SK-N-SH treated with all-trans-retinoic acid at 6 μM for 48 hours (cell line): ENCODE measurements around the gene SUGP1.
"Not testable (repeated sequence)": the region's sequence is repeated elsewhere in the genome, so short reads cannot be mapped to it uniquely, and the experiment has no call there.

Experiments used
- ATAC-seq: fragments of 200-7000 bp; cut with Tn5 transposase; 3 replicates; pipeline ENCODE4 v1.9.1; 2020; ENCODE audit warnings: mild to moderate bottlenecking, moderate library complexity
- ARNTL ChIP-seq: fragments of 450-650 bp; formaldehyde crosslinking; IDR thresholded peaks from 2 replicates; pipeline ENCODE4 v1.5.0; 2020; ENCODE audit warnings: low read depth, mild to moderate bottlenecking, moderate library complexity, borderline replicate concordance
- BACH2 ChIP-seq: fragments of 250-450 bp; sonication (Bioruptor Pico); IDR thresholded peaks from 2 replicates; pipeline ENCODE4 v1.9.0; 2021; ENCODE audit warnings: mild to moderate bottlenecking, borderline replicate concordance
- GLIS3 ChIP-seq: fragments of 250-450 bp; sonication (Bioruptor Pico); IDR thresholded peaks from 2 replicates; pipeline ENCODE4 v1.5.0; 2020; ENCODE audit warnings: mild to moderate bottlenecking, moderate library complexity
- ISL1 ChIP-seq: fragments of 250-450 bp; sonication (Bioruptor Pico); IDR thresholded peaks from 2 replicates; pipeline ENCODE4 v2.1.2; 2022; ENCODE audit warnings: mild to moderate bottlenecking, moderate library complexity
- OSR1 ChIP-seq: fragments of 250-450 bp; sonication (Bioruptor Pico); IDR thresholded peaks from 2 replicates; pipeline ENCODE4 v1.8.0; 2022; ENCODE audit warnings: moderate library complexity, mild to moderate bottlenecking, inconsistent platforms
- RARB ChIP-seq: fragments of 250-450 bp; sonication (Bioruptor Pico); IDR thresholded peaks from 2 replicates; pipeline ENCODE4 v1.8.0; 2021; ENCODE audit warnings: mild to moderate bottlenecking, moderate library complexity
- SNAI2 ChIP-seq: fragments of 250-450 bp; sonication (Bioruptor Pico); IDR thresholded peaks from 2 replicates; pipeline ENCODE4 v1.5.0; 2020; ENCODE audit warnings: mild to moderate bottlenecking, moderate library complexity
- ZC3H10 ChIP-seq: fragments of 250-450 bp; sonication (Bioruptor Pico); IDR thresholded peaks from 2 replicates; pipeline ENCODE4 v1.5.1; 2021; ENCODE audit warnings: mild to moderate bottlenecking, moderate library complexity
- ZFP3 ChIP-seq: fragments of 250-450 bp; sonication (Bioruptor Pico); IDR thresholded peaks from 2 replicates; pipeline ENCODE4 v1.5.0; 2020; ENCODE audit warnings: mild to moderate bottlenecking, moderate library complexity
- ZFP30 ChIP-seq: fragments of 450-650 bp; formaldehyde crosslinking; IDR thresholded peaks from 2 replicates; pipeline ENCODE4 v1.5.0; 2022; ENCODE audit warnings: mild to moderate bottlenecking, moderate library complexity
- ZNF565 ChIP-seq: fragments of 450-650 bp; formaldehyde crosslinking; conservative IDR thresholded peaks from 2 replicates; pipeline ENCODE4 v1.5.0; 2020; ENCODE audit warnings: low read depth, mild to moderate bottlenecking, moderate library complexity
- ZNF8 ChIP-seq: fragments of 450-650 bp; formaldehyde crosslinking; IDR thresholded peaks from 2 replicates; pipeline ENCODE4 v1.5.0; 2020; ENCODE audit warnings: mild to moderate bottlenecking, moderate library complexity
- TF ChIP-seq, protein P1 (sequence below): fragments of 250-450 bp; sonication (Bioruptor Pico); IDR thresholded peaks from 2 replicates; pipeline ENCODE4 v1.5.0; 2020; ENCODE audit warnings: mild to moderate bottlenecking, moderate library complexity
- TF ChIP-seq, protein P2 (sequence below): fragments of 250-450 bp; sonication (Bioruptor Pico); IDR thresholded peaks from 2 replicates; pipeline ENCODE4 v1.5.1; 2021; ENCODE audit warnings: mild to moderate bottlenecking, moderate library complexity
- TF ChIP-seq, protein P3 (sequence below): fragments of 250-450 bp; sonication (Bioruptor Pico); IDR thresholded peaks from 2 replicates; pipeline ENCODE4 v1.5.1; 2020; ENCODE audit warnings: low read depth, mild to moderate bottlenecking, moderate library complexity
- TF ChIP-seq, protein P4 (sequence below): fragments of 250-450 bp; sonication (Bioruptor Pico); IDR thresholded peaks from 2 replicates; pipeline ENCODE4 v1.8.0; 2020; ENCODE audit warnings: mild to moderate bottlenecking, moderate library complexity, borderline replicate concordance

SUGP1 gene

DNA sequence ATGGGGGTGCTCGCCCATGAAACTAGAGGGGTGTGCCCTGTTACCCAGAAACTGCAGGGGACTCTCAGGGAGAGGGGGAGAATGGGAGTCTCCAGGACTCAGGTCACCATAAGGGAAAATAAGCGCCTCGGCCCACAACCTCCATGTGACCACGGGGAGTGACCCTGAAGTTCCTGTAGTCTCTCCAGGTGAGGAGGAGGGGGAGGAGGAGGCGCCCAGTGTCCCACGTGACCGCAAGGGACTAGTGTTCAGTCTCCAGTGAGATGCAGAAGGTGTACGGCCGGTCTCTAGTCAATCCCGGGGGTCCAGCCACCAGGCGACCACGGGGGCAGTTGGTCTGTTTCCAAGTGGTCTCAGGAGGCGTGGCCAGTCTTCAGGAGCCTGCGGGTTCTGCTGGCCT lies 63.2 kb downstream of the SUGP1 start (continued):
- TF ChIP-seq, protein P1, sequence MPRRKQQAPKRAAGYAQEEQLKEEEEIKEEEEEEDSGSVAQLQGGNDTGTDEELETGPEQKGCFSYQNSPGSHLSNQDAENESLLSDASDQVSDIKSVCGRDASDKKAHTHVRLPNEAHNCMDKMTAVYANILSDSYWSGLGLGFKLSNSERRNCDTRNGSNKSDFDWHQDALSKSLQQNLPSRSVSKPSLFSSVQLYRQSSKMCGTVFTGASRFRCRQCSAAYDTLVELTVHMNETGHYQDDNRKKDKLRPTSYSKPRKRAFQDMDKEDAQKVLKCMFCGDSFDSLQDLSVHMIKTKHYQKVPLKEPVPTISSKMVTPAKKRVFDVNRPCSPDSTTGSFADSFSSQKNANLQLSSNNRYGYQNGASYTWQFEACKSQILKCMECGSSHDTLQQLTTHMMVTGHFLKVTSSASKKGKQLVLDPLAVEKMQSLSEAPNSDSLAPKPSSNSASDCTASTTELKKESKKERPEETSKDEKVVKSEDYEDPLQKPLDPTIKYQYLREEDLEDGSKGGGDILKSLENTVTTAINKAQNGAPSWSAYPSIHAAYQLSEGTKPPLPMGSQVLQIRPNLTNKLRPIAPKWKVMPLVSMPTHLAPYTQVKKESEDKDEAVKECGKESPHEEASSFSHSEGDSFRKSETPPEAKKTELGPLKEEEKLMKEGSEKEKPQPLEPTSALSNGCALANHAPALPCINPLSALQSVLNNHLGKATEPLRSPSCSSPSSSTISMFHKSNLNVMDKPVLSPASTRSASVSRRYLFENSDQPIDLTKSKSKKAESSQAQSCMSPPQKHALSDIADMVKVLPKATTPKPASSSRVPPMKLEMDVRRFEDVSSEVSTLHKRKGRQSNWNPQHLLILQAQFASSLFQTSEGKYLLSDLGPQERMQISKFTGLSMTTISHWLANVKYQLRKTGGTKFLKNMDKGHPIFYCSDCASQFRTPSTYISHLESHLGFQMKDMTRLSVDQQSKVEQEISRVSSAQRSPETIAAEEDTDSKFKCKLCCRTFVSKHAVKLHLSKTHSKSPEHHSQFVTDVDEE (CRISPR knock-in tag), result no peak
- TF ChIP-seq RARB (no peak), BACH2 (CRISPR knock-in tag) (no peak), SNAI2 (CRISPR knock-in tag) (no peak), OSR1 (CRISPR knock-in tag) (no peak)

DNA sequence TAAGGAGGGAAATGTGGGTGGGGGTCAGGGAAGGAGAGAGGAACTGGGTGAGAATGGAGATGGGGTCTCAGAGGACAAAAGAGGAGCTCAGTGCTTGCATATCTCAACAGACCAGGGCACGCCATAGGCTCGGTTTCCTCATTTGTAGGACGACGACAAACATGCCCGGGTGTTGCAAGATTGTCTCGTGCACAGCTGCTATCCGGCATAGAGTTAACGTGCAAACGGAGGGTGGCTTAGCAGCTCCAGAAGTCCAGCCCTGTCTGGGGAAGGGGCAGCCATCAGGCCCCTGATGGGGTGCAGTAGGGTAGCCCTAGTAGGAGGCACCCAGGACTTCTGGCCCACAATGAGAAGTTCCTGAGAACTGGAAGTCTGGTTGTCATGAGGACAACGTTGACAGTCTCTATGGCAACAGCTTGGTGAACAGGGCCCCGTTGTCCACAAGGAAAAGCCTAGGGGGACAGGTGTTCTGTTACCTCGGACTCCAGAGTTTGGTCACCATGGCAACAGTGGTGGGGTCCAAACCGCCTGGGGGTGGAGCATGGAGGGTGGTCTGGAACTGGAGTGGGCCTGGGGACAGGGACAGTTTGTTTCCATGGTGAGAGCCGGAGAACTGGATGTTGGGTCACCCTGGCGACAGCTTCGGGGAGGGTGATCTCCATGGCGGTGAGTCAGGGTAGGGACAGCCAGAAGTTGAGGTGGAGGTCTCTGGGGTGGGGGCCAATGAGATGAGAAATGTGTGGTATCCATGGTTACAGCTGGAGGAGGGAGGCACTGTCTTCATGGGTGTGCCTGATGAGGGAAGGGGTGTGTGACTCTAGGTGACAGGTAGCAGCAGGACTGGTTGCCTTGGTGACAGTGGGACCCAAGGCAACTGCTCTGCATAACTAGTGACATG lies 64.0 kb downstream of the SUGP1 start:
- ATAC-seq, result no peak
- no peak for TF ChIP-seq ARNTL (CRISPR knock-in tag)
- TF ChIP-seq, protein P2, sequence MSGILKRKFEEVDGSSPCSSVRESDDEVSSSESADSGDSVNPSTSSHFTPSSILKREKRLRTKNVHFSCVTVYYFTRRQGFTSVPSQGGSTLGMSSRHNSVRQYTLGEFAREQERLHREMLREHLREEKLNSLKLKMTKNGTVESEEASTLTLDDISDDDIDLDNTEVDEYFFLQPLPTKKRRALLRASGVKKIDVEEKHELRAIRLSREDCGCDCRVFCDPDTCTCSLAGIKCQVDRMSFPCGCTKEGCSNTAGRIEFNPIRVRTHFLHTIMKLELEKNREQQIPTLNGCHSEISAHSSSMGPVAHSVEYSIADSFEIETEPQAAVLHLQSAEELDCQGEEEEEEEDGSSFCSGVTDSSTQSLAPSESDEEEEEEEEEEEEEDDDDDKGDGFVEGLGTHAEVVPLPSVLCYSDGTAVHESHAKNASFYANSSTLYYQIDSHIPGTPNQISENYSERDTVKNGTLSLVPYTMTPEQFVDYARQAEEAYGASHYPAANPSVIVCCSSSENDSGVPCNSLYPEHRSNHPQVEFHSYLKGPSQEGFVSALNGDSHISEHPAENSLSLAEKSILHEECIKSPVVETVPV (CRISPR knock-in tag), result no peak
- TF ChIP-seq, protein P3, sequence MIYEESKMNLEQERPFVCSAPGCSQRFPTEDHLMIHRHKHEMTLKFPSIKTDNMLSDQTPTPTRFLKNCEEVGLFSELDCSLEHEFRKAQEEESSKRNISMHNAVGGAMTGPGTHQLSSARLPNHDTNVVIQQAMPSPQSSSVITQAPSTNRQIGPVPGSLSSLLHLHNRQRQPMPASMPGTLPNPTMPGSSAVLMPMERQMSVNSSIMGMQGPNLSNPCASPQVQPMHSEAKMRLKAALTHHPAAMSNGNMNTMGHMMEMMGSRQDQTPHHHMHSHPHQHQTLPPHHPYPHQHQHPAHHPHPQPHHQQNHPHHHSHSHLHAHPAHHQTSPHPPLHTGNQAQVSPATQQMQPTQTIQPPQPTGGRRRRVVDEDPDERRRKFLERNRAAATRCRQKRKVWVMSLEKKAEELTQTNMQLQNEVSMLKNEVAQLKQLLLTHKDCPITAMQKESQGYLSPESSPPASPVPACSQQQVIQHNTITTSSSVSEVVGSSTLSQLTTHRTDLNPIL (CRISPR knock-in tag), result no peak

DNA sequence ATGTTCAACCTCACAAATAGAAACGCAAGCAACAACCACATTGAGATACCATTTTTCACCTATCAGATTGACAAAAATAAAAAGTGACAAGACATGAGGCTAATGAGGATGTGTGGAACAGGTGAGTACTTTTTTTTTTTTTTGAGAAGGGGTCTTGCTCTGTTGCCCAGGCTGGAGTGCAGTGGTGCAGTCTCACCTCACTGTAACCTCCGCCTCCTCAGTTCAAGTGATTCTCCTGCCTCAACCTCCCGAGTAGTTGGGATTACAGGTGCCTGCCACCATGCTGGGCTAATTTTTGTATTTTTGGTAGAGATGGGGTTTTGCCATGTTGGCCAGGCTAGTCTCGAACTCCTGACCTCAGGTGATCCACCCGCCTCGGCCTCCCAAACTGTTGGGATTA lies 66.9 kb downstream of the SUGP1 start:
- ATAC-seq, result not testable (repeated sequence)

DNA sequence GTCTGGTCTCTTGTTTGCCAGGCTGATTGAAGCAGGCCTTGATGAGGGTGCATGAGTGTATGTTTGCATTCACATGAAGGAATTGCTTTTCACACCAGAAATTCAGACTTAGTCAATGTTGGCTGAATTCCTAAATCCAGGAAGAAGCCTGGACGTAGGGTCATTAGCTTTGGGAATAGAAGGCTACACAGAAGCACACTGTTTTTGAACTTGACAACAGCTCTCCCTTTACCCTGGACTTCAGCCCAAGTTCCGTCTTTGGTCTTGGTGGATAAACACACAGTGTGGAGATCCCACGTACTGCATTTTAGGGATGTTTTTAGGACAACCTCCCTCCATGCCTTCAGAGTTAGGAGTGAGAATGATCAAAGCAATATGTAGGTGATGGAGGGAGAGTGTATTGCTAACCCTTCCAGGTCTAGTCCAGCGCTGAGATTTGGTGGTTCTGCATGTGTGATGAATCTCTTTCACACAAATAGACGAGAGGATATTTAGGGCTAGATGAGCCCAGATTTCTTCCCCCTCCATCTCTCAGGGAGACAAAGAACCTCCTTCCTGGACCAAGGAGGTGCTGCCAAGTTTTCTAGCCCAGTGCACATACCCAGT lies 70.0 kb downstream of the SUGP1 start:
- TF ChIP-seq ZNF8 (CRISPR knock-in tag), result no peak
- no peak for TF ChIP-seq ARNTL (CRISPR knock-in tag)
- TF ChIP-seq GLIS3 (CRISPR knock-in tag), result no peak
- no peak for TF ChIP-seq OSR1 (CRISPR knock-in tag)
- TF ChIP-seq, protein P1 (CRISPR knock-in tag), result no peak
- no peak for TF ChIP-seq ZFP30 (CRISPR knock-in tag)
- no peak for TF ChIP-seq ZFP3 (CRISPR knock-in tag)
- TF ChIP-seq, protein P4, sequence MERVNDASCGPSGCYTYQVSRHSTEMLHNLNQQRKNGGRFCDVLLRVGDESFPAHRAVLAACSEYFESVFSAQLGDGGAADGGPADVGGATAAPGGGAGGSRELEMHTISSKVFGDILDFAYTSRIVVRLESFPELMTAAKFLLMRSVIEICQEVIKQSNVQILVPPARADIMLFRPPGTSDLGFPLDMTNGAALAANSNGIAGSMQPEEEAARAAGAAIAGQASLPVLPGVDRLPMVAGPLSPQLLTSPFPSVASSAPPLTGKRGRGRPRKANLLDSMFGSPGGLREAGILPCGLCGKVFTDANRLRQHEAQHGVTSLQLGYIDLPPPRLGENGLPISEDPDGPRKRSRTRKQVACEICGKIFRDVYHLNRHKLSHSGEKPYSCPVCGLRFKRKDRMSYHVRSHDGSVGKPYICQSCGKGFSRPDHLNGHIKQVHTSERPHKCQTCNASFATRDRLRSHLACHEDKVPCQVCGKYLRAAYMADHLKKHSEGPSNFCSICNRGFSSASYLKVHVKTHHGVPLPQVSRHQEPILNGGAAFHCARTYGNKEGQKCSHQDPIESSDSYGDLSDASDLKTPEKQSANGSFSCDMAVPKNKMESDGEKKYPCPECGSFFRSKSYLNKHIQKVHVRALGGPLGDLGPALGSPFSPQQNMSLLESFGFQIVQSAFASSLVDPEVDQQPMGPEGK (CRISPR knock-in tag), result no peak
- no peak for TF ChIP-seq ZC3H10
- no peak for TF ChIP-seq ZNF565 (CRISPR knock-in tag)
- no peak for TF ChIP-seq ISL1
- TF ChIP-seq SNAI2 (CRISPR knock-in tag), result no peak
- no peak for ATAC-seq
